Liver (tissue), 9 donors: Measurements from ENCODE around the gene MAP3K13. TPM values are rescaled to one million over a fixed set of nuclear protein-coding genes. Genes with fewer than 3 reads are reported as not detected.

Source experiments
- DNase-seq: peaks from one replicate; pipeline ENCODE4 v3.0.0-alpha.2; 2017; ENCODE audit warnings: low spot score
- H3K27ac ChIP-seq, 2 donors: one replicate each; pipeline ENCODE4 v1.7.0; 2013; ENCODE audit warnings: inconsistent platforms in 2 of 2, low read length in 2 of 2, control low read depth in 1 of 2, low read depth in 1 of 2, mild to moderate bottlenecking in 1 of 2
- H3K27me3 ChIP-seq, 4 donors: one replicate each; pipeline versions ENCODE4 v1.6.1 to v1.7.0; 2013; ENCODE audit warnings: low read length in 3 of 4, inconsistent platforms in 1 of 4, mild to moderate bottlenecking in 1 of 4, moderate library complexity in 1 of 4; ENCODE audit not compliant: control insufficient read depth in 4 of 4, insufficient read depth in 4 of 4
- H3K36me3 ChIP-seq, 4 donors: one replicate each; pipeline versions ENCODE4 v1.6.1 to v1.7.0; 2013; ENCODE audit warnings: low read length in 3 of 4, mild to moderate bottlenecking in 3 of 4, low read depth in 1 of 4, moderate library complexity in 1 of 4; ENCODE audit not compliant: control insufficient read depth in 4 of 4, insufficient read depth in 3 of 4
- H3K4me1 ChIP-seq, 4 donors: one replicate each; pipeline versions ENCODE4 v1.6.1 to v1.7.0; 2013; ENCODE audit warnings: low read length in 3 of 4, mild to moderate bottlenecking in 3 of 4, moderate library complexity in 1 of 4; ENCODE audit not compliant: control insufficient read depth in 4 of 4, insufficient read depth in 4 of 4
- H3K4me3 ChIP-seq, 3 donors: one replicate each; pipeline versions ENCODE4 v1.6.1 to v1.7.0; 2013; ENCODE audit warnings: low read length in 3 of 3, control low read depth in 1 of 3, low read depth in 1 of 3, mild to moderate bottlenecking in 1 of 3
- H3K9ac ChIP-seq, 2 donors: one replicate each; pipeline ENCODE4 v1.7.0; 2013; ENCODE audit warnings: low read length in 2 of 2, mild to moderate bottlenecking in 2 of 2, moderate library complexity in 2 of 2, control low read depth in 1 of 2, low read depth in 1 of 2
- H3K9me3 ChIP-seq, 4 donors: one replicate each; pipeline versions ENCODE4 v1.6.1 to v1.7.0; 2013; ENCODE audit warnings: low read length in 3 of 4; ENCODE audit not compliant: control insufficient read depth in 4 of 4
- CTCF ChIP-seq: fragments of 150-350 bp; IDR thresholded peaks from 2 replicates; pipeline ENCODE4 v1.5.1; 2017; ENCODE audit warnings: improper control_type of control experiment, low read depth, low read length; ENCODE audit not compliant: missing input control
- FOXA1 ChIP-seq: IDR thresholded peaks from 2 replicates; pipeline ENCODE4 v1.6.1; 2016; ENCODE audit warnings: antibody characterized with exemption
- GABPA ChIP-seq, 2 donors: IDR thresholded peaks in 1 of 2; conservative IDR thresholded peaks in 1 of 2; 2 replicates each; pipeline ENCODE4 v1.6.1; 2016; ENCODE audit warnings: antibody characterized with exemption in 2 of 2, mild to moderate bottlenecking in 1 of 2, moderate library complexity in 1 of 2
- HNF4A ChIP-seq, 2 donors: conservative IDR thresholded peaks; 2 replicates each; pipeline ENCODE4 v1.6.1; 2016; ENCODE audit warnings: antibody characterized with exemption in 2 of 2, mild to moderate bottlenecking in 2 of 2
- HNF4G ChIP-seq: IDR thresholded peaks from 2 replicates; pipeline ENCODE4 v1.6.1; 2016; ENCODE audit warnings: antibody characterized with exemption
- JUND ChIP-seq, 2 donors: IDR thresholded peaks; 2 replicates each; pipeline ENCODE4 v1.6.1; 2016; ENCODE audit warnings: antibody characterized with exemption in 2 of 2
- NR2F2 ChIP-seq: IDR thresholded peaks from 2 replicates; pipeline ENCODE4 v1.6.1; 2016; ENCODE audit warnings: antibody characterized with exemption
- RAD21 ChIP-seq, 2 donors: IDR thresholded peaks; 2 replicates each; pipeline ENCODE4 v1.6.1; 2016; ENCODE audit warnings: antibody characterized with exemption in 2 of 2, mild to moderate bottlenecking in 2 of 2
- RXRA ChIP-seq, 2 donors: IDR thresholded peaks; 2 replicates each; pipeline ENCODE4 v1.6.1; 2017 to 2018; ENCODE audit warnings: antibody characterized with exemption in 2 of 2, mild to moderate bottlenecking in 1 of 2
- SP1 ChIP-seq: IDR thresholded peaks from 2 replicates; pipeline ENCODE4 v1.6.1; 2018; ENCODE audit warnings: antibody characterized with exemption, mild to moderate bottlenecking
- TAF1 ChIP-seq: conservative IDR thresholded peaks from 2 replicates; pipeline ENCODE4 v1.6.1; 2016; ENCODE audit warnings: antibody characterized with exemption, mild to moderate bottlenecking
- ZBTB33 ChIP-seq: IDR thresholded peaks from 2 replicates; pipeline ENCODE4 v1.6.1; 2016; ENCODE audit warnings: antibody characterized with exemption
- WGBS: extraction: QIAGEN DNeasy Blood & Tissue Kit; methylation state at CpG from one replicate; pipeline ENCODE4 v1.1.7; 2013; 5-methylcytosine and 5-hydroxymethylcytosine counted together
- polyA plus RNA-seq, 2 donors: library from polyadenylated mRNA; stranded (reverse) in 1 of 2; unstranded in 1 of 2; fragments of 200-250 nt in 1 of 2; fragments of >200 nt in 1 of 2; fragmentation: Nextera tagmentation in 1 of 2; extraction: Ambion mirVana in 1 of 2; gene quantifications; one replicate each; pipeline versions ENCODE4 v1.2.1 to v1.2.3, GENCODE V29; 2013 to 2015
- total RNA-seq, 2 donors: library from RNA; depleted of rRNA; stranded (reverse); fragments of >200 nt; gene quantifications; one replicate each; pipeline ENCODE4 v1.2.3, GENCODE V29; 2014
- TF ChIP-seq, protein P1 (sequence below): IDR thresholded peaks from 2 replicates; pipeline ENCODE4 v1.6.1; 2016; ENCODE audit warnings: antibody characterized with exemption, mild to moderate bottlenecking
- TF ChIP-seq, protein P2 (sequence below): IDR thresholded peaks from 2 replicates; pipeline ENCODE4 v1.6.1; 2016; ENCODE audit warnings: antibody characterized with exemption
- TF ChIP-seq, protein P3 (sequence below): IDR thresholded peaks from 2 replicates; pipeline ENCODE4 v1.6.1; 2016; ENCODE audit warnings: antibody characterized with exemption
- donor health status: healthy.
- donor health status: healthy.
- donor health status: healthy.
- donor health status: healthy.
- donor health status: healthy.

Gene MAP3K13
- total and polyA plus RNA-seq, 4 donors, result 11.3 to 38.1 (median 26.5) TPM

DNA sequence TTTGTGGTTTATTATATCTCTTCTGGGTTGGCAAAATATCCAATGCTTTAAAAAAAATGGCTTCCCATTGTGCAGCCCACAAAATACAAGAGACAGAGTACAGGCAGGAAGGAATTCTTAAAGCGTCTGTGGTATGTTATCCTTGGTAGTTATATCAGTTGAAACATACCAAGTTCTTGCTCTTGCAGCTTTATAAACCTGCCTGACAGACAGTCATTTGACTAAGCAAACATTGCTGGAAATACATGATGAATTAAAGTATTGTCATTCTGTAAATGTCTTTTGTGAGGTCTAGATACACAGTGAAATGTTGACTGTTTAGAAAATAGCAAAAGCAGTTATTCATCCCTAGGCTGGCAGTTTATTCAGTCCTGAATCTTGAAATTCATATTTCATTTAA is 44.8 kb upstream of the MAP3K13 start:
- no peak for DNase-seq
- 20% methylated on average over 1 of the region's 1 CpG for WGBS
- H3K4me1 ChIP-seq, result peaks cover 5 to 35% (median 21%) of the 10 kb centered on the region in 4 donors
- no peaks in the 10 kb centered on the region for H3K9me3 ChIP-seq
- no peak overlapping the region for H3K9ac ChIP-seq
- no peak overlapping the region for H3K4me3 ChIP-seq
- TF ChIP-seq ZBTB33 (no peak), HNF4G (no peak), GABPA (IDR thresholded peaks at IDR 0.05 in 1 of 2, conservative IDR thresholded peaks at IDR 0.05 in 1 of 2) (no peak), HNF4A (conservative IDR thresholded peaks at IDR 0.05) (no peak), JUND (IDR thresholded peaks at IDR 0.05) (no peak), RXRA (IDR thresholded peaks at IDR 0.05) (no peak), CTCF (no peak), TAF1 (no peak), FOXA1 (no peak)
- TF ChIP-seq, protein P1, sequence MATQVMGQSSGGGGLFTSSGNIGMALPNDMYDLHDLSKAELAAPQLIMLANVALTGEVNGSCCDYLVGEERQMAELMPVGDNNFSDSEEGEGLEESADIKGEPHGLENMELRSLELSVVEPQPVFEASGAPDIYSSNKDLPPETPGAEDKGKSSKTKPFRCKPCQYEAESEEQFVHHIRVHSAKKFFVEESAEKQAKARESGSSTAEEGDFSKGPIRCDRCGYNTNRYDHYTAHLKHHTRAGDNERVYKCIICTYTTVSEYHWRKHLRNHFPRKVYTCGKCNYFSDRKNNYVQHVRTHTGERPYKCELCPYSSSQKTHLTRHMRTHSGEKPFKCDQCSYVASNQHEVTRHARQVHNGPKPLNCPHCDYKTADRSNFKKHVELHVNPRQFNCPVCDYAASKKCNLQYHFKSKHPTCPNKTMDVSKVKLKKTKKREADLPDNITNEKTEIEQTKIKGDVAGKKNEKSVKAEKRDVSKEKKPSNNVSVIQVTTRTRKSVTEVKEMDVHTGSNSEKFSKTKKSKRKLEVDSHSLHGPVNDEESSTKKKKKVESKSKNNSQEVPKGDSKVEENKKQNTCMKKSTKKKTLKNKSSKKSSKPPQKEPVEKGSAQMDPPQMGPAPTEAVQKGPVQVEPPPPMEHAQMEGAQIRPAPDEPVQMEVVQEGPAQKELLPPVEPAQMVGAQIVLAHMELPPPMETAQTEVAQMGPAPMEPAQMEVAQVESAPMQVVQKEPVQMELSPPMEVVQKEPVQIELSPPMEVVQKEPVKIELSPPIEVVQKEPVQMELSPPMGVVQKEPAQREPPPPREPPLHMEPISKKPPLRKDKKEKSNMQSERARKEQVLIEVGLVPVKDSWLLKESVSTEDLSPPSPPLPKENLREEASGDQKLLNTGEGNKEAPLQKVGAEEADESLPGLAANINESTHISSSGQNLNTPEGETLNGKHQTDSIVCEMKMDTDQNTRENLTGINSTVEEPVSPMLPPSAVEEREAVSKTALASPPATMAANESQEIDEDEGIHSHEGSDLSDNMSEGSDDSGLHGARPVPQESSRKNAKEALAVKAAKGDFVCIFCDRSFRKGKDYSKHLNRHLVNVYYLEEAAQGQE, result no peak
- peak overlapping the region in 1 of 2 donors; percentile 20 for H3K27ac ChIP-seq
- no peaks in the 10 kb centered on the region for H3K36me3 ChIP-seq
- H3K27me3 ChIP-seq, result no peaks in the 10 kb centered on the region

DNA sequence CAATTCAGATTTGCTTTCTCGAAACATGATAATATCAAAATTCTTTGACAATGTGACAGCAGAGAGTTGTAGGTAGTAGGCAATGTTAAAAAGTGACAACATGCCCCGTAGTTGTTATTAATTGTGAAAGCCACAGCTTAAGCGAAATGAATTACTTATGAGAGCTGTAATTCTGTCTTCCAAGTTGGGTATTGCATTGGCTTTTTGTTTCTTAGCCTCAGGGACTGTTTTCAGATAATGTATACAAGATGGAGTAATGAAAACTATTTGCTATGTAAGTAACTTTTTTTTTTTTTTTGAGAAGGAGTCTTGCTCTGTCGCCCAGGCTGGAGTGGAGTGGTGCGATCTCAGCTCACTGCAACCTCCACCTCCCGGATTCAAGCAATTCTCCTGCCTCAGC is 43.1 kb upstream of the MAP3K13 start:
- H3K9ac ChIP-seq, result no peak overlapping the region
- H3K36me3 ChIP-seq, result no peaks in the 10 kb centered on the region
- no peaks in the 10 kb centered on the region for H3K27me3 ChIP-seq
- H3K4me3 ChIP-seq, result no peak overlapping the region
- H3K27ac ChIP-seq, result no peak overlapping the region
- no peak for DNase-seq
- H3K9me3 ChIP-seq, result no peaks in the 10 kb centered on the region
- WGBS, result 92% methylated on average over 6 of the region's 6 CpGs
- peaks cover 2 to 21% (median 14%) of the 10 kb centered on the region in 4 donors for H3K4me1 ChIP-seq
- TF ChIP-seq, protein P2, sequence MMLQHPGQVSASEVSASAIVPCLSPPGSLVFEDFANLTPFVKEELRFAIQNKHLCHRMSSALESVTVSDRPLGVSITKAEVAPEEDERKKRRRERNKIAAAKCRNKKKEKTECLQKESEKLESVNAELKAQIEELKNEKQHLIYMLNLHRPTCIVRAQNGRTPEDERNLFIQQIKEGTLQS, result no peak
- TF ChIP-seq CTCF (no peak), NR2F2 (no peak), SP1 (no peak), FOXA1 (no peak), GABPA (IDR thresholded peaks at IDR 0.05 in 1 of 2, conservative IDR thresholded peaks at IDR 0.05 in 1 of 2) (no peak), RXRA (IDR thresholded peaks at IDR 0.05) (no peak), HNF4A (conservative IDR thresholded peaks at IDR 0.05) (no peak), RAD21 (IDR thresholded peaks at IDR 0.05) (no peak), ZBTB33 (no peak)
- TF ChIP-seq, protein P3, sequence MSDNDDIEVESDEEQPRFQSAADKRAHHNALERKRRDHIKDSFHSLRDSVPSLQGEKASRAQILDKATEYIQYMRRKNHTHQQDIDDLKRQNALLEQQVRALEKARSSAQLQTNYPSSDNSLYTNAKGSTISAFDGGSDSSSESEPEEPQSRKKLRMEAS, result no peak
- TF ChIP-seq, protein P1, result no peak
